SU-DHL-6 (cell line): ENCODE results near the gene EXPH5.

Experiments used
- H2AFZ ChIP-seq: fragments of 200-600 bp; sonication (generic); 2 replicates; pipeline ENCODE4 v1.6.1; 2014; ENCODE audit warnings: low read depth, mild to moderate bottlenecking, moderate library complexity, mixed read lengths, antibody characterized with exemption, low read length; ENCODE audit not compliant: severe bottlenecking
- H3F3A ChIP-seq: fragments of 200-600 bp; shearing (Covaris generic); 2 replicates; pipeline ENCODE4 v1.6.0; 2016; ENCODE audit warnings: antibody characterized with exemption, mild to moderate bottlenecking; ENCODE audit not compliant: insufficient read depth
- H3K27ac ChIP-seq: fragments of 200-600 bp; sonication (generic); 2 replicates; pipeline ENCODE4 v1.5.1; 2016; ENCODE audit warnings: low read depth, mild to moderate bottlenecking, low read length, moderate library complexity, mixed read lengths
- H3K27me3 ChIP-seq: fragments of 200-600 bp; sonication (generic), shearing (Covaris generic); 2 replicates; pipeline ENCODE4 v1.6.0; 2014; ENCODE audit warnings: mild to moderate bottlenecking, low read length
- H3K36me3 ChIP-seq: fragments of 200-600 bp; sonication (generic); 2 replicates; pipeline ENCODE4 v1.6.1; 2014; ENCODE audit warnings: mild to moderate bottlenecking, low read length, mixed read lengths
- H3K4me2 ChIP-seq: fragments of 300-600, 200-600 bp; shearing (Covaris generic), sonication (generic); 2 replicates; pipeline ENCODE4 v1.6.0; 2014; ENCODE audit warnings: low read length, low read depth, mild to moderate bottlenecking; ENCODE audit not compliant: poor library complexity, severe bottlenecking
- H3K4me3 ChIP-seq: fragments of 200-600 bp; sonication (generic); 2 replicates; pipeline ENCODE4 v1.5.1; 2014; ENCODE audit warnings: antibody characterized with exemption, low read length, mild to moderate bottlenecking, mixed read lengths; ENCODE audit not compliant: insufficient read depth, poor library complexity, severe bottlenecking
- H3K79me2 ChIP-seq: fragments of 200-600 bp; sonication (generic); 2 replicates; pipeline ENCODE4 v1.6.1; 2014; ENCODE audit warnings: mild to moderate bottlenecking, low read length, moderate library complexity; ENCODE audit not compliant: insufficient read depth
- H3K9ac ChIP-seq: fragments of 200-600 bp; sonication (generic); 2 replicates; pipeline ENCODE4 v1.7.0; 2014; ENCODE audit warnings: mild to moderate bottlenecking, low read length
- H3K9me2 ChIP-seq: fragments of 200-600 bp; sonication (generic); replicated peaks from 2 replicates; pipeline ENCODE4 v1.6.1; 2014; ENCODE audit warnings: low read length; ENCODE audit not compliant: insufficient read depth
- H3K9me3 ChIP-seq: fragments of 200-600 bp; sonication (generic); 2 replicates; pipeline ENCODE4 v1.6.1; 2014; ENCODE audit warnings: low read length, mixed read lengths; ENCODE audit not compliant: insufficient read depth
- H4K20me1 ChIP-seq: fragments of 200-600 bp; sonication (generic); 2 replicates; pipeline ENCODE4 v1.6.1; 2014; ENCODE audit warnings: low read depth, mild to moderate bottlenecking, antibody characterized with exemption, low read length, moderate library complexity, mixed read lengths
- EZH2phosphoT487 ChIP-seq: fragments of 200-600 bp; sonication (generic), shearing (Covaris generic); conservative IDR thresholded peaks from 2 replicates; pipeline ENCODE4 v1.6.1; 2018; ENCODE audit warnings: mild to moderate bottlenecking, antibody characterized with exemption, low read length, moderate library complexity, mixed read lengths
- TF ChIP-seq, protein P1 (sequence below): fragments of 200-600 bp; sonication (generic); IDR thresholded peaks from one replicate; pipeline ENCODE4 v1.5.1; 2017; ENCODE audit warnings: antibody characterized with exemption, mild to moderate bottlenecking, low read length, moderate library complexity; ENCODE audit not compliant: insufficient read depth, poor library complexity, severe bottlenecking

EXPH5 gene

GRCh38 chr11:108618529-108618928 is 25.0 kb upstream of the EXPH5 start:
- no peak overlapping the region for H2AFZ ChIP-seq
- no peaks in the 10 kb centered on the region for H3K36me3 ChIP-seq
- no peak overlapping the region for H3K4me2 ChIP-seq
- no peak overlapping the region for H3K4me3 ChIP-seq
- H3K79me2 ChIP-seq = no peaks in the 10 kb centered on the region
- H3K27me3 ChIP-seq = no peaks in the 10 kb centered on the region
- no peak overlapping the region for H3K9ac ChIP-seq
- TF ChIP-seq, protein P1, sequence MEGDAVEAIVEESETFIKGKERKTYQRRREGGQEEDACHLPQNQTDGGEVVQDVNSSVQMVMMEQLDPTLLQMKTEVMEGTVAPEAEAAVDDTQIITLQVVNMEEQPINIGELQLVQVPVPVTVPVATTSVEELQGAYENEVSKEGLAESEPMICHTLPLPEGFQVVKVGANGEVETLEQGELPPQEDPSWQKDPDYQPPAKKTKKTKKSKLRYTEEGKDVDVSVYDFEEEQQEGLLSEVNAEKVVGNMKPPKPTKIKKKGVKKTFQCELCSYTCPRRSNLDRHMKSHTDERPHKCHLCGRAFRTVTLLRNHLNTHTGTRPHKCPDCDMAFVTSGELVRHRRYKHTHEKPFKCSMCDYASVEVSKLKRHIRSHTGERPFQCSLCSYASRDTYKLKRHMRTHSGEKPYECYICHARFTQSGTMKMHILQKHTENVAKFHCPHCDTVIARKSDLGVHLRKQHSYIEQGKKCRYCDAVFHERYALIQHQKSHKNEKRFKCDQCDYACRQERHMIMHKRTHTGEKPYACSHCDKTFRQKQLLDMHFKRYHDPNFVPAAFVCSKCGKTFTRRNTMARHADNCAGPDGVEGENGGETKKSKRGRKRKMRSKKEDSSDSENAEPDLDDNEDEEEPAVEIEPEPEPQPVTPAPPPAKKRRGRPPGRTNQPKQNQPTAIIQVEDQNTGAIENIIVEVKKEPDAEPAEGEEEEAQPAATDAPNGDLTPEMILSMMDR = no peak
- TF ChIP-seq EZH2phosphoT487 = no peak
- no peaks in the 10 kb centered on the region for H4K20me1 ChIP-seq
- no peaks in the 10 kb centered on the region for H3K9me3 ChIP-seq
- no peak overlapping the region for H3K27ac ChIP-seq
- no peaks in the 10 kb centered on the region for H3K9me2 ChIP-seq
- no peaks in the 10 kb centered on the region for H3F3A ChIP-seq

DNA sequence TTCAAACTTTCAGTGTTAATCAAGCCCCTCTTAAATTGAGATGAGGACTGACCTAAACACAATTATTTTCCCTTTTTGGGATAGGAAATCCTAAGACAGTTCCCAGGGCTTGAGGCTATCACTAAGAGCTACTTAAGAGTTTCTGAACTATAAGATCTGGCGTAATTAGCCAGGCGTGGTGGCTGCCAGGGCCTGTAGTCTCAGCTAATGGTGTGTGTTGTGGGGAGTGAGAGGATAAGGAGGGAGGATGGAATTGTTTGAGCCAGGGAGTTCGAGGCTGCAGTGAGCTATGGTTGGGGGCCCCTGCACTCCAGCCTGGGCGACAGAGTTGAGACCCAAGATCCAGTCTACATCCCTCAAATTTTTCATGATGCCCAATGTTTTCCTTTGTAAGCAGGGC is 23.5 kb upstream of the EXPH5 start:
- H3K9ac ChIP-seq = no peak overlapping the region
- TF ChIP-seq, protein P1 = no peak
- TF ChIP-seq EZH2phosphoT487 = no peak
- H3K27ac ChIP-seq = no peak overlapping the region
- no peaks in the 10 kb centered on the region for H3K79me2 ChIP-seq
- H4K20me1 ChIP-seq = no peaks in the 10 kb centered on the region
- no peaks in the 10 kb centered on the region for H3K27me3 ChIP-seq
- no peaks in the 10 kb centered on the region for H3K9me2 ChIP-seq
- H3K4me3 ChIP-seq = no peak overlapping the region
- no peak overlapping the region for H3K4me2 ChIP-seq
- no peaks in the 10 kb centered on the region for H3K36me3 ChIP-seq
- H3K9me3 ChIP-seq = no peaks in the 10 kb centered on the region
- no peaks in the 10 kb centered on the region for H3F3A ChIP-seq
- H2AFZ ChIP-seq = no peak overlapping the region

DNA sequence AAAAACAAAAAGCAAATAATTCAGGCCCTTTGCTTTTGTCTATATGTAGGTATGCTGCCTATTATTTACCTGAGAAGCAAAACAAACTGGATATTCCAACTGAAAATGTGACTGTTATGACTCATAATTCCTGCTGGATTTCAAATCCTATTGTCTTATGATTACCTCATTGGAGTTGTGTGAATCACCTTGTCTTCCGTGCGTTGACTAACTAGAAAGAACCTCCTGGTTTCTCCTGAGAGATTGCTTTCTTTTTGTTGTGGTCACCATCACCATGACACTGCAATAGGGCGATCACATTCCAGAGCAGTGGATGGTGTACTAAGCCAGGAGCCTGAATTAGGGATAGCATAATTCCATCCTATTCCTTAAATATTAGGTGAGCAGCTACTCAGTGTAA is 23.0 kb upstream of the EXPH5 start:
- Histone ChIP-seq H3K79me2 (no peaks in the 10 kb centered on the region), H3K9ac (no peak overlapping the region), H3K9me3 (no peaks in the 10 kb centered on the region), H3F3A (no peaks in the 10 kb centered on the region), H3K9me2 (no peaks in the 10 kb centered on the region), H2AFZ (no peak overlapping the region), H3K36me3 (no peaks in the 10 kb centered on the region), H3K27me3 (no peaks in the 10 kb centered on the region), H3K4me2 (no peak overlapping the region), H3K4me3 (no peak overlapping the region), H4K20me1 (no peaks in the 10 kb centered on the region), H3K27ac (no peak overlapping the region)
- TF ChIP-seq, protein P1 = no peak
- TF ChIP-seq EZH2phosphoT487 = no peak
